A673 (cell line): ENCODE results near the gene ZNF398.

Experiments used
- EZH2 ChIP-seq: fragments of 200-600 bp; sonication (generic); IDR thresholded peaks from 2 replicates; pipeline ENCODE4 v1.6.1; 2017; ENCODE audit warnings: borderline replicate concordance, low read depth, mild to moderate bottlenecking, mixed read lengths, antibody characterized with exemption, low read length; ENCODE audit not compliant: poor library complexity, severe bottlenecking
- TF ChIP-seq, protein P1 (sequence below): fragments of 300-800, 200-600 bp; sonication (generic); conservative IDR thresholded peaks from 2 replicates; pipeline ENCODE4 v1.5.1; 2017; ENCODE audit warnings: low read depth, mild to moderate bottlenecking, antibody characterized with exemption, low read length, moderate library complexity, mixed read lengths

DNA sequence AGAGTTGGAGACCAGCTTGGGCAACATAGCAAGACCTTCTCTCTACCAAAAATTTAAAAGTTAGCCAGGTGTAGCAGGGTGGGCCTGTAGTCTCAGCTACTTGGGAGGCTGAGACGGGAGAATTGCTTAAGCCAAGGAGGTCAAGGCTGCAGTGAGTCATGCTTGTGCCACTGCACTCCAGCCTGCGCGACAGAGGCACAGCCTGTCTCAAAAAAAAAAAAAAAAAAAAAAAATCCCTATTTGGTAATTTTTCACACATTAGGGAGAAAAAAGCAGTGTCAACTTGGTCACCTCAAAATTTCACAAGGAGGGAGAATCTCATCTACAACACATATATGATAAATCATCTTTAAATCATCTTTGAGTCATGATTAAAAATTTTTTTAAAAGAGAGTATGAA, 6.4 kb upstream of the ZNF398 start:
- TF ChIP-seq, protein P1, sequence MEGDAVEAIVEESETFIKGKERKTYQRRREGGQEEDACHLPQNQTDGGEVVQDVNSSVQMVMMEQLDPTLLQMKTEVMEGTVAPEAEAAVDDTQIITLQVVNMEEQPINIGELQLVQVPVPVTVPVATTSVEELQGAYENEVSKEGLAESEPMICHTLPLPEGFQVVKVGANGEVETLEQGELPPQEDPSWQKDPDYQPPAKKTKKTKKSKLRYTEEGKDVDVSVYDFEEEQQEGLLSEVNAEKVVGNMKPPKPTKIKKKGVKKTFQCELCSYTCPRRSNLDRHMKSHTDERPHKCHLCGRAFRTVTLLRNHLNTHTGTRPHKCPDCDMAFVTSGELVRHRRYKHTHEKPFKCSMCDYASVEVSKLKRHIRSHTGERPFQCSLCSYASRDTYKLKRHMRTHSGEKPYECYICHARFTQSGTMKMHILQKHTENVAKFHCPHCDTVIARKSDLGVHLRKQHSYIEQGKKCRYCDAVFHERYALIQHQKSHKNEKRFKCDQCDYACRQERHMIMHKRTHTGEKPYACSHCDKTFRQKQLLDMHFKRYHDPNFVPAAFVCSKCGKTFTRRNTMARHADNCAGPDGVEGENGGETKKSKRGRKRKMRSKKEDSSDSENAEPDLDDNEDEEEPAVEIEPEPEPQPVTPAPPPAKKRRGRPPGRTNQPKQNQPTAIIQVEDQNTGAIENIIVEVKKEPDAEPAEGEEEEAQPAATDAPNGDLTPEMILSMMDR = no peak
- TF ChIP-seq EZH2 = no peak
